GM18868 (cell line): ENCODE measurements around the gene PDGFD.

Experiments
- ATAC-seq: cut with Tn5 transposase; IDR thresholded peaks from one replicate; pipeline ENCODE4 v1.9.1; 2021; ENCODE audit warnings: mild to moderate bottlenecking, moderate library complexity; ENCODE audit not compliant: unreplicated experiment

PDGFD gene

GRCh38 chr11:103963648-103964047, 200.3 kb downstream of the PDGFD start:
- no peak for ATAC-seq

- no peak for ATAC-seq
These were observed 202.9 kb downstream of the PDGFD start for GRCh38 chr11:103961010-103961409.

- ATAC-seq = no peak
These were observed 203.8 kb downstream of the PDGFD start for GRCh38 chr11:103960108-103960507.

- ATAC-seq = peak; percentile 99
These were observed 204.5 kb downstream of the PDGFD start for GRCh38 chr11:103959279-103959942.

- peak; percentile 28 for ATAC-seq
These were observed 205.3 kb downstream of the PDGFD start for GRCh38 chr11:103958475-103959215.

GRCh38 chr11:103953797-103954486, 210.0 kb downstream of the PDGFD start:
- no peak for ATAC-seq

GRCh38 chr11:103949781-103950180, 214.2 kb downstream of the PDGFD start:
- ATAC-seq = no peak

GRCh38 chr11:103948187-103948763, 215.7 kb downstream of the PDGFD start:
- no peak for ATAC-seq

- no peak for ATAC-seq
These were observed 216.4 kb downstream of the PDGFD start for GRCh38 chr11:103947546-103947919.

GRCh38 chr11:103946793-103947545, 217.0 kb downstream of the PDGFD start:
- ATAC-seq = no peak

- no peak for ATAC-seq
These were observed 219.6 kb downstream of the PDGFD start for GRCh38 chr11:103944251-103944940.

GRCh38 chr11:103942646-103943045, 221.3 kb downstream of the PDGFD start:
- no peak for ATAC-seq

- ATAC-seq = no peak
These were observed 223.4 kb downstream of the PDGFD start for GRCh38 chr11:103940551-103940950.

- ATAC-seq = no peak
These were observed 224.3 kb downstream of the PDGFD start for GRCh38 chr11:103939694-103940093.

- no peak for ATAC-seq
These were observed 227.9 kb downstream of the PDGFD start for GRCh38 chr11:103936059-103936458.

- no peak for ATAC-seq
These were observed 228.7 kb downstream of the PDGFD start for GRCh38 chr11:103935219-103935618.

GRCh38 chr11:103929170-103929903, 234.6 kb downstream of the PDGFD start:
- ATAC-seq = peak; percentile 95

GRCh38 chr11:103928802-103929161, 235.2 kb downstream of the PDGFD start:
- ATAC-seq = no peak

- no peak for ATAC-seq
These were observed 235.7 kb downstream of the PDGFD start for GRCh38 chr11:103928040-103928801.
